HCT116 (cell line): ENCODE data around the gene SIRT6. TPM values are rescaled to one million over a fixed set of nuclear protein-coding genes. Genes with fewer than 3 reads are reported as not detected.

ENCODE experiments used
- ATAC-seq: fragments of 200-7000 bp; cut with Tn5 transposase; 2 replicates; pipeline ENCODE4 v1.9.1; 2020; ENCODE audit warnings: mild to moderate bottlenecking, moderate library complexity
- Bru-seq: library from RNA; stranded (reverse); fragments of 400-500 nt; gene quantifications from one replicate; lab custom pipeline; 2021; lab: Mats Ljungman, UMichigan
- BruChase-seq, 2 experiments: library from RNA; stranded (reverse); fragments of 400-500 nt; gene quantifications; one replicate each; lab custom pipeline; 2021; lab: Mats Ljungman, UMichigan
- BruUV-seq: library from RNA; stranded (reverse); fragments of 400-500 nt; replicated peaks from 2 replicates; lab custom pipeline; 2021; lab: Mats Ljungman, UMichigan
- CTCF ChIA-PET: fragments of 300-600 bp; sonication (Branson Sonifier 250); formaldehyde crosslinking; loops from one replicate; lab custom pipeline; 2021; ENCODE audit warnings: antibody characterized with exemption; lab: Charles Lee
- POLR2A ChIA-PET: fragments of 300-600, 350-600 bp; sonication (Branson Sonifier 250); formaldehyde crosslinking; loops from one replicate; lab custom pipeline; 2021; ENCODE audit warnings: antibody characterized with exemption; lab: Charles Lee
- RAD21 ChIA-PET, 2 experiments: fragments of 300-600 bp; sonication (Branson Sonifier 250); formaldehyde crosslinking; loops; one replicate each; lab custom pipeline; 2023; ENCODE audit warnings: low total read pairs in 2 of 2; ENCODE audit not compliant: uncharacterized antibody in 2 of 2, unreplicated experiment in 2 of 2, low non-redundant PET in 1 of 2; lab: Charles Lee
- DNase-seq: peaks from one replicate; pipeline ENCODE4 v3.0.0-alpha.2; 2010; ENCODE audit warnings: low read depth, low spot score
- H2AFZ ChIP-seq: fragments of 200-600 bp; shearing (Covaris generic), sonication (generic); 2 replicates; pipeline ENCODE4 v1.6.1; 2017; ENCODE audit warnings: low read depth, mixed run types, mixed read lengths, antibody characterized with exemption, low read length; ENCODE audit not compliant: poor library complexity, severe bottlenecking
- H3K27ac ChIP-seq: 2 replicates; pipeline ENCODE4 v1.5.1; 2012; ENCODE audit warnings: low read depth, low read length
- H3K27me3 ChIP-seq: fragments of 200-600 bp; sonication (generic); 2 replicates; pipeline ENCODE4 v1.6.1; 2016; ENCODE audit warnings: mixed run types, low read length, mixed read lengths; ENCODE audit not compliant: insufficient read depth
- H3K36me3 ChIP-seq, 2 experiments: fragments of 200-500 bp in 1 of 2; fragments of 200-600 bp in 1 of 2; sonication (Bioruptor generic) in 1 of 2; sonication (generic) in 1 of 2; 2 replicates each; pipeline versions ENCODE4 v1.5.1 to v1.6.1; 2014 to 2016; ENCODE audit warnings: low read length in 2 of 2, inconsistent platforms in 1 of 2, mixed read lengths in 1 of 2, mixed run types in 1 of 2; ENCODE audit not compliant: insufficient read depth in 2 of 2, control insufficient read depth in 1 of 2
- H3K4me1 ChIP-seq, 2 experiments: fragments of 200-600 bp in 1 of 2; sonication (generic) in 1 of 2; 2 replicates each; pipeline versions ENCODE4 v1.5.1 to v1.6.1; 2012 to 2017; ENCODE audit warnings: low read length in 2 of 2, inconsistent platforms in 1 of 2, mild to moderate bottlenecking in 1 of 2, mixed read lengths in 1 of 2, mixed run types in 1 of 2, moderate library complexity in 1 of 2; ENCODE audit not compliant: insufficient read depth in 2 of 2, control insufficient read depth in 1 of 2
- H3K4me2 ChIP-seq: fragments of 200-600 bp; sonication (generic); 2 replicates; pipeline ENCODE4 v1.6.1; 2017; ENCODE audit warnings: mixed run types, low read length, mixed read lengths
- H3K4me3 ChIP-seq, 2 experiments: fragments of 200-600 bp in 1 of 2; sonication (generic) in 1 of 2; replicated peaks in 1 of 2; 2 replicates each; pipeline ENCODE4 v1.5.1; 2011 to 2016; ENCODE audit warnings: low read length in 2 of 2, control low read depth in 1 of 2, low read depth in 1 of 2, mild to moderate bottlenecking in 1 of 2, mixed read lengths in 1 of 2, mixed run types in 1 of 2
- H3K79me2 ChIP-seq: fragments of 200-600 bp; sonication (generic); 2 replicates; pipeline ENCODE4 v1.6.1; 2017; ENCODE audit warnings: mild to moderate bottlenecking, mixed run types, low read length, moderate library complexity, mixed read lengths; ENCODE audit not compliant: insufficient read depth
- H3K9ac ChIP-seq: fragments of 200-600 bp; sonication (generic); 2 replicates; pipeline ENCODE4 v1.6.1; 2016; ENCODE audit warnings: low read length, mixed read lengths
- H3K9me2 ChIP-seq: fragments of 200-600 bp; sonication (generic), shearing (Covaris generic); 2 replicates; pipeline ENCODE4 v1.6.1; 2017; ENCODE audit warnings: mixed run types, mild to moderate bottlenecking, moderate library complexity; ENCODE audit not compliant: insufficient read depth
- H3K9me3 ChIP-seq, 2 experiments: fragments of 200-500 bp in 1 of 2; fragments of 200-600 bp in 1 of 2; sonication (Bioruptor generic) in 1 of 2; sonication (generic) in 1 of 2; 2 replicates each; pipeline ENCODE4 v1.6.1; 2014 to 2017; ENCODE audit warnings: low read length in 2 of 2, mixed read lengths in 2 of 2, inconsistent platforms in 1 of 2, low read depth in 1 of 2, mild to moderate bottlenecking in 1 of 2, mixed run types in 1 of 2, moderate library complexity in 1 of 2; ENCODE audit not compliant: control insufficient read depth in 1 of 2, insufficient read depth in 1 of 2
- H4K20me1 ChIP-seq: fragments of 200-600 bp; sonication (generic), shearing (Covaris generic); 2 replicates; pipeline ENCODE4 v1.6.1; 2017; ENCODE audit warnings: mixed run types, mild to moderate bottlenecking, moderate library complexity; ENCODE audit not compliant: insufficient read depth
- CBX3 ChIP-seq: IDR thresholded peaks from 2 replicates; pipeline ENCODE4 v1.6.1; 2012; ENCODE audit warnings: low read depth
- CEBPB ChIP-seq: IDR thresholded peaks from 2 replicates; pipeline ENCODE4 v1.6.1; 2012; ENCODE audit warnings: low read depth
- CTCF ChIP-seq, 3 experiments: fragments of 200-600 bp in 1 of 3; sonication (generic) in 1 of 3; IDR thresholded peaks in 2 of 3; conservative IDR thresholded peaks in 1 of 3; 2 replicates each; pipeline ENCODE4 v1.5.1; 2012 to 2017; ENCODE audit warnings: low read depth in 2 of 3, low read length in 2 of 3, antibody characterized with exemption in 1 of 3, borderline replicate concordance in 1 of 3, control low read depth in 1 of 3, mild to moderate bottlenecking in 1 of 3, mixed read lengths in 1 of 3, mixed run types in 1 of 3, moderate library complexity in 1 of 3; ENCODE audit not compliant: insufficient read depth in 1 of 3
- EGR1 ChIP-seq: IDR thresholded peaks from 2 replicates; pipeline ENCODE4 v1.6.1; 2012; ENCODE audit warnings: low read depth
- ELF1 ChIP-seq: IDR thresholded peaks from 2 replicates; pipeline ENCODE4 v1.6.1; 2012; ENCODE audit warnings: low read depth, borderline replicate concordance
- EZH2 ChIP-seq: fragments of 200-600 bp; sonication (generic); IDR thresholded peaks from 2 replicates; pipeline ENCODE4 v1.6.1; 2017; ENCODE audit warnings: antibody characterized with exemption, mixed run types
- EZH2phosphoT487 ChIP-seq: fragments of 200-600 bp; IDR thresholded peaks from 2 replicates; pipeline ENCODE4 v1.6.1; 2018; ENCODE audit warnings: antibody characterized with exemption, borderline replicate concordance
- MAX ChIP-seq: IDR thresholded peaks from 2 replicates; pipeline ENCODE4 v1.6.1; 2012
- POLR2A ChIP-seq: IDR thresholded peaks from 2 replicates; pipeline ENCODE4 v1.7.0; 2011; ENCODE audit warnings: borderline replicate concordance; ENCODE audit not compliant: insufficient read depth, insufficient read length; ENCODE audit errors: extremely low read depth
- POLR2AphosphoS5 ChIP-seq: IDR thresholded peaks from 2 replicates; pipeline ENCODE4 v1.6.1; 2011; ENCODE audit warnings: mild to moderate bottlenecking, low read depth, low read length, moderate library complexity
- RAD21 ChIP-seq: IDR thresholded peaks from 2 replicates; pipeline ENCODE4 v1.6.1; 2012; ENCODE audit warnings: low read depth, mild to moderate bottlenecking
- REST ChIP-seq: IDR thresholded peaks from 2 replicates; pipeline ENCODE4 v1.6.1; 2012; ENCODE audit warnings: low read depth
- SP1 ChIP-seq: IDR thresholded peaks from 2 replicates; pipeline ENCODE4 v1.6.1; 2012; ENCODE audit warnings: low read depth
- TCF7L2 ChIP-seq: IDR thresholded peaks from 2 replicates; pipeline ENCODE4 v1.7.0; 2011; ENCODE audit warnings: borderline replicate concordance, inconsistent platforms; ENCODE audit not compliant: insufficient read depth, insufficient read length; ENCODE audit errors: extremely low read depth
- YY1 ChIP-seq: IDR thresholded peaks from 2 replicates; pipeline ENCODE4 v1.6.1; 2011; ENCODE audit warnings: low read length, low read depth, moderate library complexity, mild to moderate bottlenecking; ENCODE audit not compliant: insufficient replicate concordance; ENCODE audit errors: extremely low read depth
- ZBTB33 ChIP-seq: IDR thresholded peaks from 2 replicates; pipeline ENCODE4 v1.6.1; 2011; ENCODE audit warnings: mild to moderate bottlenecking, low read length, moderate library complexity; ENCODE audit not compliant: insufficient replicate concordance; ENCODE audit errors: extremely low read depth
- ZNF274 ChIP-seq: fragments of 200-500 bp; sonication (Bioruptor generic); IDR thresholded peaks from 2 replicates; pipeline ENCODE4 v1.6.1; 2014; ENCODE audit warnings: mild to moderate bottlenecking, low read depth, low read length, inconsistent platforms
- intact Hi-C: fragments of 100-400 bp; cut with micrococcal nuclease; formaldehyde crosslinking; loops from 2 replicates; pipeline ENCODE4 v1.10.0; 2022
- long read RNA-seq: library from polyadenylated mRNA; unstranded; transcript quantifications from one replicate; pipeline ENCODE4 v2.0.0, GENCODE V29; 2021; ENCODE audit not compliant: unreplicated experiment
- polyA plus RNA-seq: library from polyadenylated mRNA; unstranded; fragments of >200 nt; gene quantifications from 2 replicates; pipeline ENCODE4 v1.2.1, GENCODE V29; 2012; ENCODE audit warnings: missing spikeins
- total RNA-seq: library from RNA; stranded (reverse); gene quantifications from one replicate; pipeline ENCODE4 v1.2.1, GENCODE V29; 2021; ENCODE audit not compliant: unreplicated experiment

The SIRT6 gene
- total RNA-seq = 36.3 TPM
- polyA plus RNA-seq = 29.2 and 31.0 TPM in 2 replicates
- Bru-seq, nascent RNA = percentile 57 among the genes with signal in this experiment
- BruChase-seq, experiment 1, labeled RNA remaining after a 6-hour chase = percentile 69 among the genes with signal in this experiment
- BruChase-seq, experiment 2, labeled RNA remaining after a 2-hour chase = percentile 71 among the genes with signal in this experiment
- long read RNA-seq, partial matches to known transcripts = 0 of 9 reads
- long read RNA-seq, other reads (novel, unspliced or antisense) = 4 of 9 reads

GRCh38 chr19:4182084-4182810 is at the start of gene SIRT6, which contains the start of gene ANKRD24:
SIRT6 (minus strand) TSS chr19:4182563; CDS start chr19:4182539, 24 bp downstream.
ANKRD24 (plus strand) TSS chr19:4182689; CDS start chr19:4186426, 3,737 bp downstream.
- peak within 1 kb of the TSS; percentile 94 for H3K4me2 ChIP-seq
- H2AFZ ChIP-seq = no peak within 1 kb of the TSS
- H3K36me3 ChIP-seq = no peaks in the 10 kb centered on the region
- ATAC-seq = peak; percentile 76
- H4K20me1 ChIP-seq = no peaks in the 10 kb centered on the region
- H3K4me3 ChIP-seq = peak within 1 kb of the TSS; percentile 80 to 98
- intact Hi-C loops = loop anchor here (5.0 kb wide), 1 partner anchor 115 kb away; the partner anchor contains the start of gene ZBTB7A
- H3K9me2 ChIP-seq = no peaks in the 10 kb centered on the region
- peak within 1 kb of the TSS; percentile 88 for H3K9ac ChIP-seq
- H3K27ac ChIP-seq = peak within 1 kb of the TSS; percentile 77
- no peaks in the 10 kb centered on the region for H3K27me3 ChIP-seq
- POLR2A ChIA-PET = no interaction called here
- peak; percentile 89 for DNase-seq
- BruUV-seq = TSS peak; percentile 37
- H3K79me2 ChIP-seq = peaks cover 15% of the 10 kb centered on the region
- CTCF ChIA-PET = no interaction called here
- no peaks in the 10 kb centered on the region for H3K9me3 ChIP-seq
- peaks cover 10 to 29% of the 10 kb centered on the region in 2 experiments for H3K4me1 ChIP-seq
- RAD21 ChIA-PET = no interaction called here
- TF ChIP-seq POLR2A (peak; percentile 49), SP1 (peak; percentile 77), CEBPB (no peak), RAD21 (no peak), TCF7L2 (peak; percentile 76), MAX (peak; percentile 78), CBX3 (no peak), EGR1 (no peak), ZNF274 (no peak), EZH2 (no peak), ELF1 (no peak; the same call in 1 of the 2 replicates), ZBTB33 (no peak), POLR2AphosphoS5 (peak; percentile 80), YY1 (peak; percentile 90), CTCF (IDR thresholded peaks at IDR 0.05 in 2 of 3, conservative IDR thresholded peaks at IDR 0.05 in 1 of 3; ENCODE audit: borderline replicate concordance in 1 of 3, insufficient read depth in 1 of 3, low read depth in 2 of 3, low read length in 2 of 3) (no peak), EZH2phosphoT487 (no peak), REST (no peak)
